Suprapubic skin (tissue), 3 donors: ENCODE results near the gene NOP14.

Experiments
- CTCF ChIP-seq, 2 donors: fragments of 200-600 bp in 1 of 2; fragments of 450-650 bp in 1 of 2; sonication (generic) in 1 of 2; IDR thresholded peaks; one replicate each; pipeline ENCODE4 v1.5.1; 2016 to 2019; ENCODE audit warnings: antibody characterized with exemption in 2 of 2, mild to moderate bottlenecking in 1 of 2, moderate library complexity in 1 of 2
- POLR2A ChIP-seq, 2 donors: fragments of 450-650 bp; IDR thresholded peaks; one replicate each; pipeline ENCODE4 v1.6.1; 2017; ENCODE audit warnings: antibody characterized with exemption in 2 of 2, mild to moderate bottlenecking in 2 of 2, moderate library complexity in 2 of 2

GRCh38 chr4:2924765-2925301, 38.4 kb downstream of the NOP14 start:
- TF ChIP-seq CTCF (IDR thresholded peaks at IDR 0.05) (no peak), POLR2A (IDR thresholded peaks at IDR 0.05) (no peak)
